Measurements from ENCODE around the gene PTPN9. TPM values are rescaled to one million over a fixed set of nuclear protein-coding genes. Genes with fewer than 3 reads are reported as not detected.

The PTPN9 gene
- total and polyA plus RNA-seq, 2 of the 13 experiments (the other 11 are each of a cell fraction or from before 2014, with no cell fraction given): 16.6 to 19.9 TPM

DNA sequence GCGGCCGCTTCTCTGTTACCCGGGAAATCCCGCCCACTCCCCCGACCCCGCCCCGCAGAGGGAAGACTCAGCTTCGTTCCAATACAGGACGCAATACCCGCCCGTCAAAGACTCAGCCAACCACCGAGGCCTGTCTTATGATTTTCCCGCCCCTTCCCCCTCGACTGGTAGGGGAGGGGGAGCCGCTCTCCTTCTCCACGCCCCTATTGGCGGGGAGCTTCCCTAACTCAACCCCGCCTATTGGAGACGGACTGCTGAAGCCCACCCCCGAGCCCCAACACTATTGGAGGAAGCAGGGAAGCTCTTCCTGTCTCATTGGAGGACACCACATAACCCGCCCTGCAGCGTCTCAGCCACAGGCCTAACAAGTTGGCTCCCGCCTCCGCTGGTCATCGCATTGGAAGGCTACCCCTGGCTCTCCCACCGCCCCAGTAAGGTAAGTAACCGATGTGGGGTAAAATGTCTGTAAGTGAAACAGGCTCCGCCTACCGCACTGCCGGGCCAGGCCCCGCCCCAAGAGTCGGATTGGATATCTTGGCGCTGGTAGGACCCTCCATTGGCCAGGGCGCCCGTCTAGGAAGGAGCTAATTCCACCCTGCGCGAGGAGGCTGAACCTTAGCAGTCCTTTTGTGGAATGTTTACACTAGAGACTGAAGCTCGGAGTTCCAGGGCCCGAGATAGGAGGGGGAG lies 127.3 kb downstream of the PTPN9 start, which contains the start of gene SIN3A:
TSS of gene SIN3A (minus strand) at position 17 of the 690 bp plus-strand sequence. CDS start 21,315 bp downstream, outside the sequence.
- WGBS (ENCODE audit: low lambda C conversion rate): 2% methylated on average over 12 of the region's 39 CpGs
- DNase-seq (ENCODE audit: low spot score) (peak; percentile 100), FAIRE-seq (peak; percentile 96), ATAC-seq (peak; percentile 76)
- Histone ChIP-seq H2AFZ (ENCODE audit: low read length) (no peak within 1 kb of the TSS), H3K79me2 (ENCODE audit: insufficient read depth, low read length) (peaks cover 45% of the 10 kb centered on the region), H3K27ac (ENCODE audit: extremely low read length, insufficient read depth, low read length) (peak within 1 kb of the TSS; percentile 94), H3K27me3 (ENCODE audit: control insufficient read depth in 1 of 2, insufficient read depth in 2 of 2, low read length in 2 of 2) (no peaks in the 10 kb centered on the region; a peak in 1 of 5 replicates), H3K36me3 (replicated peaks in 1 of 2; ENCODE audit: control insufficient read depth in 1 of 2, insufficient read depth in 2 of 2, low read length in 2 of 2) (peaks cover 0 to 11% of the 10 kb centered on the region in 2 experiments; a peak in 2 of 5 replicates), H3K4me3 (replicated peaks in 1 of 3; ENCODE audit: insufficient read depth in 1 of 3, low read depth in 2 of 3, low read length in 3 of 3) (peak within 1 kb of the TSS; percentile 84 to 94 (median 88)), H4K20me1 (ENCODE audit: insufficient read depth, low read length) (peaks cover 30% of the 10 kb centered on the region), H3K9ac (ENCODE audit: insufficient read depth, low read depth, low read length) (peak within 1 kb of the TSS; percentile 88), H3K4me2 (ENCODE audit: low read depth, low read length) (peak within 1 kb of the TSS; percentile 98), H3K9me3 (ENCODE audit: low read length) (no peaks in the 10 kb centered on the region), H3K4me1 (ENCODE audit: insufficient read depth, low read length) (peaks cover 30% of the 10 kb centered on the region)
- CTCF ChIA-PET (ENCODE audit: low intra/inter-chr PET ratio, low total read pairs): no interaction called here
- intact Hi-C loops (cut with micrococcal nuclease; ENCODE audit: unreplicated experiment): loop anchor here (1.0 to 5.0 kb wide), 3 partner anchors 85 to 409 kb away; partner anchors contain the start of genes MAN2C1 and SNUPN
- BruUV-seq (replicated peaks): no TSS peak
- in situ Hi-C loops (cut with HindIII; ENCODE audit: extremely low pct_ligation_motif_present, low pct_unique_long_range_greater_than_20kb): loop anchor here (5.0 kb wide), 1 partner anchor 85 kb away; the partner anchor contains the start of gene MAN2C1
- POLR2A ChIA-PET: interaction anchor here (0.6 to 7.8 kb wide), 19 partner anchors 9 to 1818 kb away, joined by 3 to 185 read pairs (median 4); partner anchors contain the start of genes C15orf39, IMP3, MAN2C1 and NEIL1
- TF ChIP-seq KDM1A (CRISPR knock-in tag; IDR thresholded peaks at IDR 0.05) (no peak), PATZ1 (CRISPR knock-in tag; IDR thresholded peaks at IDR 0.05) (no peak; the same call in 1 of the 2 replicates), GTF3A (CRISPR knock-in tag; conservative IDR thresholded peaks at IDR 0.05) (no peak), DRAP1 (CRISPR knock-in tag; IDR thresholded peaks at IDR 0.05) (peak; percentile 82), FOXA1 (IDR thresholded peaks at IDR 0.05) (no peak), FOXA1 (CRISPR knock-in tag; IDR thresholded peaks at IDR 0.05) (peak; percentile 35; the same call in 1 of the 2 replicates)
- TF ChIP-seq, protein P1, sequence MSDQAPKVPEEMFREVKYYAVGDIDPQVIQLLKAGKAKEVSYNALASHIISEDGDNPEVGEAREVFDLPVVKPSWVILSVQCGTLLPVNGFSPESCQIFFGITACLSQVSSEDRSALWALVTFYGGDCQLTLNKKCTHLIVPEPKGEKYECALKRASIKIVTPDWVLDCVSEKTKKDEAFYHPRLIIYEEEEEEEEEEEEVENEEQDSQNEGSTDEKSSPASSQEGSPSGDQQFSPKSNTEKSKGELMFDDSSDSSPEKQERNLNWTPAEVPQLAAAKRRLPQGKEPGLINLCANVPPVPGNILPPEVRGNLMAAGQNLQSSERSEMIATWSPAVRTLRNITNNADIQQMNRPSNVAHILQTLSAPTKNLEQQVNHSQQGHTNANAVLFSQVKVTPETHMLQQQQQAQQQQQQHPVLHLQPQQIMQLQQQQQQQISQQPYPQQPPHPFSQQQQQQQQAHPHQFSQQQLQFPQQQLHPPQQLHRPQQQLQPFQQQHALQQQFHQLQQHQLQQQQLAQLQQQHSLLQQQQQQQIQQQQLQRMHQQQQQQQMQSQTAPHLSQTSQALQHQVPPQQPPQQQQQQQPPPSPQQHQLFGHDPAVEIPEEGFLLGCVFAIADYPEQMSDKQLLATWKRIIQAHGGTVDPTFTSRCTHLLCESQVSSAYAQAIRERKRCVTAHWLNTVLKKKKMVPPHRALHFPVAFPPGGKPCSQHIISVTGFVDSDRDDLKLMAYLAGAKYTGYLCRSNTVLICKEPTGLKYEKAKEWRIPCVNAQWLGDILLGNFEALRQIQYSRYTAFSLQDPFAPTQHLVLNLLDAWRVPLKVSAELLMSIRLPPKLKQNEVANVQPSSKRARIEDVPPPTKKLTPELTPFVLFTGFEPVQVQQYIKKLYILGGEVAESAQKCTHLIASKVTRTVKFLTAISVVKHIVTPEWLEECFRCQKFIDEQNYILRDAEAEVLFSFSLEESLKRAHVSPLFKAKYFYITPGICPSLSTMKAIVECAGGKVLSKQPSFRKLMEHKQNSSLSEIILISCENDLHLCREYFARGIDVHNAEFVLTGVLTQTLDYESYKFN (CRISPR knock-in tag; conservative IDR thresholded peaks at IDR 0.05): peak; percentile 43; the same call in 1 of the 2 replicates
- TF ChIP-seq, protein P2, sequence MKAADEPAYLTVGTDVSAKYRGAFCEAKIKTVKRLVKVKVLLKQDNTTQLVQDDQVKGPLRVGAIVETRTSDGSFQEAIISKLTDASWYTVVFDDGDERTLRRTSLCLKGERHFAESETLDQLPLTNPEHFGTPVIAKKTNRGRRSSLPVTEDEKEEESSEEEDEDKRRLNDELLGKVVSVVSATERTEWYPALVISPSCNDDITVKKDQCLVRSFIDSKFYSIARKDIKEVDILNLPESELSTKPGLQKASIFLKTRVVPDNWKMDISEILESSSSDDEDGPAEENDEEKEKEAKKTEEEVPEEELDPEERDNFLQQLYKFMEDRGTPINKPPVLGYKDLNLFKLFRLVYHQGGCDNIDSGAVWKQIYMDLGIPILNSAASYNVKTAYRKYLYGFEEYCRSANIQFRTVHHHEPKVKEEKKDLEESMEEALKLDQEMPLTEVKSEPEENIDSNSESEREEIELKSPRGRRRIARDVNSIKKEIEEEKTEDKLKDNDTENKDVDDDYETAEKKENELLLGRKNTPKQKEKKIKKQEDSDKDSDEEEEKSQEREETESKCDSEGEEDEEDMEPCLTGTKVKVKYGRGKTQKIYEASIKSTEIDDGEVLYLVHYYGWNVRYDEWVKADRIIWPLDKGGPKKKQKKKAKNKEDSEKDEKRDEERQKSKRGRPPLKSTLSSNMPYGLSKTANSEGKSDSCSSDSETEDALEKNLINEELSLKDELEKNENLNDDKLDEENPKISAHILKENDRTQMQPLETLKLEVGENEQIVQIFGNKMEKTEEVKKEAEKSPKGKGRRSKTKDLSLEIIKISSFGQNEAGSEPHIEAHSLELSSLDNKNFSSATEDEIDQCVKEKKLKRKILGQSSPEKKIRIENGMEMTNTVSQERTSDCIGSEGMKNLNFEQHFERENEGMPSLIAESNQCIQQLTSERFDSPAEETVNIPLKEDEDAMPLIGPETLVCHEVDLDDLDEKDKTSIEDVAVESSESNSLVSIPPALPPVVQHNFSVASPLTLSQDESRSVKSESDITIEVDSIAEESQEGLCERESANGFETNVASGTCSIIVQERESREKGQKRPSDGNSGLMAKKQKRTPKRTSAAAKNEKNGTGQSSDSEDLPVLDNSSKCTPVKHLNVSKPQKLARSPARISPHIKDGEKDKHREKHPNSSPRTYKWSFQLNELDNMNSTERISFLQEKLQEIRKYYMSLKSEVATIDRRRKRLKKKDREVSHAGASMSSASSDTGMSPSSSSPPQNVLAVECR (CRISPR knock-in tag; IDR thresholded peaks at IDR 0.05; ENCODE audit: borderline replicate concordance): peak; percentile 53; the same call in 1 of the 2 replicates
- TF ChIP-seq, protein P3, sequence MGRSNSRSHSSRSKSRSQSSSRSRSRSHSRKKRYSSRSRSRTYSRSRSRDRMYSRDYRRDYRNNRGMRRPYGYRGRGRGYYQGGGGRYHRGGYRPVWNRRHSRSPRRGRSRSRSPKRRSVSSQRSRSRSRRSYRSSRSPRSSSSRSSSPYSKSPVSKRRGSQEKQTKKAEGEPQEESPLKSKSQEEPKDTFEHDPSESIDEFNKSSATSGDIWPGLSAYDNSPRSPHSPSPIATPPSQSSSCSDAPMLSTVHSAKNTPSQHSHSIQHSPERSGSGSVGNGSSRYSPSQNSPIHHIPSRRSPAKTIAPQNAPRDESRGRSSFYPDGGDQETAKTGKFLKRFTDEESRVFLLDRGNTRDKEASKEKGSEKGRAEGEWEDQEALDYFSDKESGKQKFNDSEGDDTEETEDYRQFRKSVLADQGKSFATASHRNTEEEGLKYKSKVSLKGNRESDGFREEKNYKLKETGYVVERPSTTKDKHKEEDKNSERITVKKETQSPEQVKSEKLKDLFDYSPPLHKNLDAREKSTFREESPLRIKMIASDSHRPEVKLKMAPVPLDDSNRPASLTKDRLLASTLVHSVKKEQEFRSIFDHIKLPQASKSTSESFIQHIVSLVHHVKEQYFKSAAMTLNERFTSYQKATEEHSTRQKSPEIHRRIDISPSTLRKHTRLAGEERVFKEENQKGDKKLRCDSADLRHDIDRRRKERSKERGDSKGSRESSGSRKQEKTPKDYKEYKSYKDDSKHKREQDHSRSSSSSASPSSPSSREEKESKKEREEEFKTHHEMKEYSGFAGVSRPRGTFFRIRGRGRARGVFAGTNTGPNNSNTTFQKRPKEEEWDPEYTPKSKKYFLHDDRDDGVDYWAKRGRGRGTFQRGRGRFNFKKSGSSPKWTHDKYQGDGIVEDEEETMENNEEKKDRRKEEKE (IDR thresholded peaks at IDR 0.05): no peak

Measured in HepG2 (cell line).